SK-N-MC (cell line): ENCODE data around the gene TOP3A.

ENCODE experiments used
- DNase-seq: peaks from one replicate; pipeline ENCODE4 v3.0.0-alpha.2; 2011; ENCODE audit warnings: low read depth, low spot score
- H3K27ac ChIP-seq: fragments of 200-600 bp; sonication (generic); 2 replicates; pipeline ENCODE4 v1.5.1; 2016; ENCODE audit warnings: mixed run types
- H3K36me3 ChIP-seq: fragments of 200-600 bp; sonication (generic); 2 replicates; pipeline ENCODE4 v1.6.1; 2017; ENCODE audit warnings: antibody characterized with exemption, low read length, mixed read lengths; ENCODE audit not compliant: insufficient read depth
- H3K4me3 ChIP-seq: fragments of 200-600 bp; sonication (generic); 2 replicates; pipeline ENCODE4 v1.5.1; 2016
- H3K9ac ChIP-seq: fragments of 200-600 bp; sonication (generic); 2 replicates; pipeline ENCODE4 v1.8.0; 2017; ENCODE audit warnings: mixed run types, mixed read lengths; ENCODE audit not compliant: insufficient read length
- H3K9me3 ChIP-seq: fragments of 200-600 bp; sonication (generic); 2 replicates; pipeline ENCODE4 v1.6.1; 2017; ENCODE audit warnings: low read depth, mild to moderate bottlenecking, antibody characterized with exemption, low read length, moderate library complexity, mixed read lengths
- EZH2 ChIP-seq: fragments of 200-600 bp; sonication (generic); IDR thresholded peaks from one replicate; pipeline ENCODE4 v1.6.1; 2017; ENCODE audit warnings: antibody characterized with exemption
- FOXP2 ChIP-seq: optimal IDR thresholded peaks from 2 replicates; pipeline ENCODE3; 2011; ENCODE audit warnings: mild to moderate bottlenecking, moderate library complexity; ENCODE audit not compliant: insufficient read depth; ENCODE audit errors: extremely low read length, control extremely low read depth
- POLR2AphosphoS5 ChIP-seq: IDR thresholded peaks from 2 replicates; pipeline ENCODE4 v1.6.1; 2012; ENCODE audit warnings: mild to moderate bottlenecking, low read depth, low read length, borderline replicate concordance

Gene TOP3A

DNA sequence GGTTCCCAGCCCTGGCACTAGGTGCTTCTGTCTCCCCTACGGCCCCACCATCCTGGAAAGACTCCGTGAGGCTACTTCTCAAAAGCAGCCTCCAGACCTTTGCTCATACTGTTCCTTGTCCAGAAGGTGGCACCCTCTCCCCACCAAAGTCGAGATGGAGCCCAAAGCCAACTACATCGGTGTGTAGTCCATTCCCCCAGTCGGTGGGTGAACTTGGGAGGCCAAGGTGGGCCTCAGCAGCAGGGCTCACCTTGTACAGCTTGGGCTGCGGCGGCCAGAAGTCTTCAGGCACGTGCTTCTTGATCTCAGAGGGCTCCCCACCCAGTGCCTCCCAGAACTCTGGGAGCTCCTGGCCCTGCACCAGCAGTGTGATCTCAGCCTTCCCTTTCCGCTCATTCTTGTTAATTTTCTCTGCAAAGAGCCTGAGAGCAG is 66.5 kb downstream of the TOP3A start:
- no peak for DNase-seq
- Histone ChIP-seq H3K9me3 (no peaks in the 10 kb centered on the region), H3K4me3 (no peak overlapping the region), H3K9ac (no peak overlapping the region), H3K27ac (no peak overlapping the region), H3K36me3 (peaks cover 10% of the 10 kb centered on the region)
- no peak for TF ChIP-seq EZH2
- no peak for TF ChIP-seq FOXP2
- TF ChIP-seq POLR2AphosphoS5, result no peak

DNA sequence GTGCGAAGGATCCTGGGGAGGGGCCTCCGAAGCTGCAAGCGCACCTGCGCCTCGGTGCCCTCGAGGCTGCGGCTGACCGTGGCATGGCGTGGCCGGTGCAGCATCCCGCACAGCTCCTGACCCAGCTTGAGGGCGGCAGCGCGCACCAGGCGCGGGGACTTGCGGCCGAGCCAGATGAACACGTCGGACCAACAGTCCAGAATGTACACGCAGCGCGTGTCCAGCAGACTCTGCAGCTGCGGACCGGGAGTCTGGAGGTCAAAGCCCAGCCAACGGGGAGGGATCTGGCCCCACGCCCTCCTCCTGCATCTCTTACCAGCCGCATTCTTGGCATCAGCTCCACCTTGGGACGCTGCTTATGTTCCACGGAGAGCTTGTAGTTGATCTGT is 67.2 kb downstream of the TOP3A start:
- H3K9me3 ChIP-seq, result no peaks in the 10 kb centered on the region
- peaks cover 10% of the 10 kb centered on the region for H3K36me3 ChIP-seq
- H3K9ac ChIP-seq, result no peak overlapping the region
- no peak overlapping the region for H3K4me3 ChIP-seq
- no peak for TF ChIP-seq EZH2
- no peak for TF ChIP-seq FOXP2
- no peak for TF ChIP-seq POLR2AphosphoS5
- no peak for DNase-seq
- no peak overlapping the region for H3K27ac ChIP-seq

- H3K36me3 ChIP-seq, result peaks cover 10% of the 10 kb centered on the region
These were observed 67.7 kb downstream of the TOP3A start for GRCh38 chr17:18246880-18247612.

GRCh38 chr17:18246109-18246725 is 68.6 kb downstream of the TOP3A start:
- TF ChIP-seq POLR2AphosphoS5, result no peak
- TF ChIP-seq EZH2, result no peak
- no peak for TF ChIP-seq FOXP2
- Histone ChIP-seq H3K27ac (no peak overlapping the region), H3K9me3 (no peaks in the 10 kb centered on the region), H3K9ac (no peak overlapping the region), H3K4me3 (no peak overlapping the region), H3K36me3 (peaks cover 10% of the 10 kb centered on the region)
- no peak for DNase-seq

More at GRCh38 chr17:18246880-18247612, 67.7 kb downstream of the TOP3A start:
- Histone ChIP-seq H3K9me3 (no peaks in the 10 kb centered on the region), H3K27ac (no peak overlapping the region), H3K4me3 (no peak overlapping the region), H3K9ac (no peak overlapping the region)
- no peak for DNase-seq
- TF ChIP-seq FOXP2 (no peak), POLR2AphosphoS5 (no peak)

DNA sequence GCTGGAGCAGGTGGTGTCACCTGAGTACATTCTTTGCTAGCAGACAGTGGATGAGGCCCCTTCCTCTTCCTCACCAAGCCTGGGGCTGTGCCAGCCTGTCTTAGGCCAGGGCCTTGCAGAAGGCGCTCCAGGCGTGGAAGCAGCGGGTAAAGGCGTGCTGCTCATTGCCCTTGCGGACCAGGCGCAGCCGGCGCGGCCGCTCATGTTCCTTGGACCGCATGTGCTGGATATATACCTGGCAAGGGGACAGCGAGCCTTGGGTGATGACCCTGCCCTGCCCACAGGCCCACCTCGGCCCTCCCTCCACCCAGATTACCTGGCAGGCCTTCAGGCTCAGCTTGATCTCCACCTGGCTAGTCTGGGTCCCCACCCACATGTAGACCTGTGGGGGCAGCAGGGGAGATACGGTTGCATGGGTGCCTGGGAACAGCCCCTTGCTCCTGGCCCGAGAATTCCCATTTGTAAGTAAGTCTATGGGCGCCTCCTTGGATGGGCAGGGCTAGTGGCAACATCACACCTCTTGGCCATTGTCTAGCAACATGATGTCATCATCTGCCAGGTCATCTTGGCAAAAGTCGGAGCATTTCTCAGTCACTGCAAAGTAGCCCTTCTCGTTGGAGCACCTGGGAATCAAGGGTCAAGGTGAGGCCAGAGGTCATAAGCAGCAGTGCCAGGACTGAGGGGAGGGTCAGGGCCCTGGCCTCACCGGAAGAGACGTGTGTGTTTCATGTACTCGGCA is 69.6 kb downstream of the TOP3A start:
- H3K4me3 ChIP-seq, result no peak overlapping the region
- H3K36me3 ChIP-seq, result peaks cover 10% of the 10 kb centered on the region
- DNase-seq, result no peak
- no peak for TF ChIP-seq FOXP2
- H3K27ac ChIP-seq, result no peak overlapping the region
- H3K9ac ChIP-seq, result no peak overlapping the region
- H3K9me3 ChIP-seq, result no peaks in the 10 kb centered on the region

GRCh38 chr17:18241229-18241871 is 73.4 kb downstream of the TOP3A start:
- no peak overlapping the region for H3K9ac ChIP-seq
- no peak for TF ChIP-seq POLR2AphosphoS5
- TF ChIP-seq EZH2, result no peak
- no peak for TF ChIP-seq FOXP2
- H3K36me3 ChIP-seq, result peaks cover 10% of the 10 kb centered on the region
- no peaks in the 10 kb centered on the region for H3K9me3 ChIP-seq
- H3K4me3 ChIP-seq, result no peak overlapping the region
- H3K27ac ChIP-seq, result no peak overlapping the region
- DNase-seq, result no peak

GRCh38 chr17:18240449-18240848 is 74.3 kb downstream of the TOP3A start:
- no peak for DNase-seq
- Histone ChIP-seq H3K4me3 (no peak overlapping the region), H3K27ac (no peak overlapping the region), H3K36me3 (peaks cover 7% of the 10 kb centered on the region), H3K9me3 (no peaks in the 10 kb centered on the region), H3K9ac (no peak overlapping the region)
- TF ChIP-seq POLR2AphosphoS5 (no peak), EZH2 (no peak), FOXP2 (no peak)

DNA sequence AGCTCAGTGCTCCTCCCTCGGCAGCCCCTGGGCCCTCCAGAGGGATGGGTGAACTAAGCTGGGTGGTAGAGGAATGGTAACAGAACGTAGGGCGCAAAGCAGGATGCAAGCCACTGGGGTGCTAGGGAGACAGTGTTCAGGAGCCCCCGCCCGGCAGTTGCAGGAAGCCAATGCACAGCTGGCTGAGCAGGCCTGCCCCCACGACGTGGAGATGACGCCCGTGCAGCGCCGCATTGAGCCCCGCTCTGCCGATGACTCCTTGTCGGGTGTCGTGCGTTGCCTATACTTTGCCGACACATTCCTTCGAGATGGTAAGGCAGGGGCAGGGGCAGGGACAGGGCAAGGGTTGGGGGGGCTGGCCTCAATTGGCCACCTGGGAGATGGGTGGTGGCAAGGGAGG is 76.5 kb downstream of the TOP3A start:
- DNase-seq, result no peak
- Histone ChIP-seq H3K36me3 (no peaks in the 10 kb centered on the region), H3K9ac (no peak overlapping the region), H3K9me3 (no peaks in the 10 kb centered on the region), H3K27ac (no peak overlapping the region), H3K4me3 (no peak overlapping the region)
- TF ChIP-seq POLR2AphosphoS5 (no peak), EZH2 (no peak), FOXP2 (no peak)
